ENCODE measurements around the gene SORCS3.
A peak's percentile ranks its signal among the peaks of the same experiment; 100 is the strongest.

The SORCS3 gene

DNA sequence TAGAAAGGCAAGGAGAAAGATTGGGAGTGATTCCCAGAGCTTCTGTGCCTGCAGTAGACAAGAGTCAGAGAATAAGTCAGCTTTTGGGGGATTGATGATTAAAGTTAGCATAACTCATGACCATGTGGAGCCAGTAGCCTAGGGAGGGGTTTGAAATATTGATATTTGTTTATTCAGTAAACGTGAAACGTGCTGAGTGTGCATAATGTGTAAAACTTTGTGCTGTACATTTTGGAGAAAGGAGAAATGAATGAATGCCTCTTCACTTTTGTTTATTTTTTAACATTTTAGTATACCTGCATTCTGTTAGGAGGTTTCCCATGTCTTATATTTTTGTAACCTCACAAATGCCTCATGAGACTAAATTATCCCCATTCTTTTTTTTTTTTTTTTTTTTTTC is 272.3 kb downstream of the SORCS3 start:
- TF ChIP-seq, protein P1, sequence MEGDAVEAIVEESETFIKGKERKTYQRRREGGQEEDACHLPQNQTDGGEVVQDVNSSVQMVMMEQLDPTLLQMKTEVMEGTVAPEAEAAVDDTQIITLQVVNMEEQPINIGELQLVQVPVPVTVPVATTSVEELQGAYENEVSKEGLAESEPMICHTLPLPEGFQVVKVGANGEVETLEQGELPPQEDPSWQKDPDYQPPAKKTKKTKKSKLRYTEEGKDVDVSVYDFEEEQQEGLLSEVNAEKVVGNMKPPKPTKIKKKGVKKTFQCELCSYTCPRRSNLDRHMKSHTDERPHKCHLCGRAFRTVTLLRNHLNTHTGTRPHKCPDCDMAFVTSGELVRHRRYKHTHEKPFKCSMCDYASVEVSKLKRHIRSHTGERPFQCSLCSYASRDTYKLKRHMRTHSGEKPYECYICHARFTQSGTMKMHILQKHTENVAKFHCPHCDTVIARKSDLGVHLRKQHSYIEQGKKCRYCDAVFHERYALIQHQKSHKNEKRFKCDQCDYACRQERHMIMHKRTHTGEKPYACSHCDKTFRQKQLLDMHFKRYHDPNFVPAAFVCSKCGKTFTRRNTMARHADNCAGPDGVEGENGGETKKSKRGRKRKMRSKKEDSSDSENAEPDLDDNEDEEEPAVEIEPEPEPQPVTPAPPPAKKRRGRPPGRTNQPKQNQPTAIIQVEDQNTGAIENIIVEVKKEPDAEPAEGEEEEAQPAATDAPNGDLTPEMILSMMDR (IDR thresholded peaks at IDR 0.05; ENCODE audit: low read depth, low read length, missing control alignments), result no peak
- H3K4me3 ChIP-seq (ENCODE audit: low read depth, low read length), result no peak overlapping the region
- DNase-seq (ENCODE audit: low read depth), result no peak

DNA sequence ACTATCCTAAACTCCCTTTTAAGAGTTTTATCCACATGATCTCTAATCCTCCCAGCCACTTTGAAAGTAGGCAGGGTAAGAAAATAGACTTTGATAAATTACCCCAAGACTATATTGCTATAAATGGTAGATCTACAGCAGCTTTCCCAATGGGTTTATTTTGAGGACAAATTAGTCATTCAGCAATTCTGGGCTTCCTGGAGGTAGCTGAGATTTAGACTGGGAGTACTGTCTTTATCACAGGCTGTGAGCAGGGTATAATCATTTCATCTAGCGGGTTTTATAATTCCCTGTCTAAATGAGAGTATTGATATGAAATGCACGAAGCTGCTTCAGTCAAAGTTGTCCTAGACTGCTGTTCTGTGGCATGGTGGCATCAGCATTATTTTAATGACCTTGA is 279.4 kb downstream of the SORCS3 start:
- H3K4me3 ChIP-seq (ENCODE audit: low read depth, low read length), result no peak overlapping the region
- no peak for DNase-seq (ENCODE audit: low read depth)
- TF ChIP-seq, protein P1 (IDR thresholded peaks at IDR 0.05; ENCODE audit: low read depth, low read length, missing control alignments), result no peak

DNA sequence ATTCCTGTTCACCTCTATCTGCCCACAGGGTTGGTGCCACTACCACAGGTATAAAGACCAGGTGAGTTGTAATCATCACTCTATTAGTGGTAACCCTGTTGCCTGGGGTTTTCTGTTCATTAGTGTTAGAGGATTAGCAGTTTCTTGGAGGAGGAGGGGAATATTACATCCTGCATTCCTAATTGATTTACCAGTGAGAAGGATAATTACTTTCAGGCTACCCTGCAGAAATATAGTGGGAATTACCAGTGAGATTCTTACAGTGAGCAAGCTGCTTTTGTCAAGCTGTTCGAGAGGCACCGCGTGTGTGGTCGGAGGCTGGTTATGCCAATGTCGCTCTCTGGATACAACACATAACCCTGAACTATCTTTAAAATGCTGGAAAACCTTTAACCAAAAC is 280.7 kb downstream of the SORCS3 start:
- TF ChIP-seq, protein P1 (IDR thresholded peaks at IDR 0.05; ENCODE audit: low read depth, low read length, missing control alignments), result no peak
- no peak overlapping the region for H3K4me3 ChIP-seq (ENCODE audit: low read depth, low read length)
- no peak for DNase-seq (ENCODE audit: low read depth)

DNA sequence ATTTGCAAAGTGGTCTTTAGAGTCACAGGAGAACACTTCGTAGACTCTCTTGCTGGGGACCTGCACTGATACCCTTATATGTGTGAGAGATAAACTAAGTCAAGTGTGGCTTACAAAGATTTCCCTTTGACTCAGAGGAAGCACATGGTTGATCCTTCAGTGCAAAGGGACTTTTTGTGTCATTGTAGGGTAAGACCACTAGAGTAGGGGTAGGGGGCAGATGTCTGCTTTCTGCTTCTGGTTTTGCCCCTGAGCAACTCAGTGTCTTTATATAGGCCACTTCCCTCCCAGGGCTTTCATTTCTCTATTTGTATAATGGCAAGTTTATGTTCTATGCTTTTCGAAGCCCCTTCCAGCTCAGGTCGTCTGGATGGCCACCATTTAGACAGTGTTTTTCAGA is 281.7 kb downstream of the SORCS3 start:
- TF ChIP-seq, protein P1 (IDR thresholded peaks at IDR 0.05; ENCODE audit: low read depth, low read length, missing control alignments), result peak; percentile 17
- H3K4me3 ChIP-seq (ENCODE audit: low read depth, low read length), result no peak overlapping the region
- peak; percentile 21 for DNase-seq (ENCODE audit: low read depth)

DNA sequence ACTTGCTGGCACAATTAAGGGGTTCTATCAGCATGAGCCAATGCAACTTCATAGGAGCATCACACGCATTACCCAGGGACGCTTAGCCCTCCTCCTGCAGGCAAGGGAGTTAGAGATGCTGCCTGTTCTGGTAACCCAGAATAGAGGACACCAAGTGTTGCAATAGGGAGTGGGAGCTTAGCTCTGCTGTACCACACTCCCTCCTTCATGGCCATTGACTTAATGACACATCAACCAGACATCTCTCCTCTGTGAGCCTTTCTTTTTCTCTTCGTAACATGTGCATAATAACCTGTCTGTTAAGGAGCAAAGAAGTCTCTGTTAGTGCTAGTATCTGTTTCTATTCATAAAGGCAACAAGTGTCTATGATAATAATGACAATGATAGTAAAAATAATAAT is 282.4 kb downstream of the SORCS3 start:
- no peak overlapping the region for H3K4me3 ChIP-seq (ENCODE audit: low read depth, low read length)
- no peak for DNase-seq (ENCODE audit: low read depth)
- TF ChIP-seq, protein P1 (IDR thresholded peaks at IDR 0.05; ENCODE audit: low read depth, low read length, missing control alignments), result no peak

DNA sequence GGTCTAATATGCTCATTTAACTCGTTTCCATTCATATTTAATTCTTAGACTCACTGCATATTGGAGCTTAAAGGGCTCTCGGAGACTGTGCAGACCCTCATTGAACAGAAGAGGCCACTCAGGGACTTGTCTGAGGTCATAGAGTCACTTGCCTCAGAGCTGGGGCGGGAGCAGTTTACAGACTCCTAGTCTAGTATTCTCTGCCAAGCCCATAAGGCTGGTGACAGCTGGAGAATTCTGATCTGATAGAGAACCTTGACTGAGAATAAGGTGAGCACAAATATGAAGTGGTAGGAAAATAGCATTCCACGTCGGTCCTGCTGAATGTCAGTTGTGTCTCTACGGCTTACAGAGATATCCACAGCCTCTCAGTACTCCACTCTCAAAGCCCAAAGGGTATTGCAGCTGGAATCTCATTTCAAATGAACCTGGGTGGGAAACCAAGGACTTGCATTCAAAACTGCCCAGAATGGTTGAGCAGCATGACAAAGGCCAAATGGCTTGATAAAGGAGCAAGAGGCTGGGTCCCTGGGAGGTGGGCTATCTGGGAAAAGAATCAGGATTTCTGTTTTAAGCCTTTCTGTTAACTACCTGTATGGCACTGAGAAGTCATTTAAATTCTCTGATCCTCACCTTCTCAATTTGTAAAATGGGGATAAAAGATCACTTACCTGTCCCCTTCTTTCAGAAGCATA is 283.2 kb downstream of the SORCS3 start:
- no peak for DNase-seq (ENCODE audit: low read depth)
- TF ChIP-seq, protein P1 (IDR thresholded peaks at IDR 0.05; ENCODE audit: low read depth, low read length, missing control alignments), result no peak
- H3K4me3 ChIP-seq (ENCODE audit: low read depth, low read length), result no peak overlapping the region

DNA sequence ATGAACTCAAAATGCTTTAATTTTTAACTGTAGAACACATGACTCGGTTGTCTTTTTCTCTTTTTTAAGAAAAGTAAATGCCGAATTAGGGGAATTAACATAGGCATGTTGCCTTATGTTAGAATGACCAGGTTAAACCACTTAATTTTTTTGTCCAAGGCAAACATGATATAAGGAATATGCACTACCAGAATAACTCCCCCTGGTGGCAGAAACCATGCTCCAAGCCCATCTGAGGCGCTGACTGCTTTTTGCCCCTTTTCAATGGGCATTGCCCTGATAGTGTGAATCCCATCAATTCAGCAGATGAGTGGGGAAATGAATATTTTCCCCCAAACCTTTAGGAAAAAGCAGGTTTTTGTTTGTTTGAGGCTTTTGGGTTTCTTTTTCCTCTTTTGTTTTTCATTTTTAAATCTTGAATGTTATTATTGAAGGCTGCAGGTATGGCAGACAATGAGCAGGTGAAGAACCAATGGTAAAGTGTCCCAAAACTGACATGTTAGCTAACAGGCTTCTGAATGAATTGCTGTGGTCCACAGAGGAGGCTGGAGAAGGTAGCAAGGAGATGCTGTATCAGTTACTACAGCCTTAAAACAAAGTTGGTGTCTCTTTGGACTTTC is 284.3 kb downstream of the SORCS3 start:
- H3K4me3 ChIP-seq (ENCODE audit: low read depth, low read length), result no peak overlapping the region
- TF ChIP-seq, protein P1 (IDR thresholded peaks at IDR 0.05; ENCODE audit: low read depth, low read length, missing control alignments), result peak; percentile 75
- DNase-seq (ENCODE audit: low read depth), result no peak

Data from GM12864 (cell line).